ENCODE measurements around the gene SLC25A33. TPM values are rescaled to one million over a fixed set of nuclear protein-coding genes. Genes with fewer than 3 reads are reported as not detected.

The SLC25A33 gene
- total RNA-seq, 1 experiment from 2014 or later, result 11.8 TPM

DNA sequence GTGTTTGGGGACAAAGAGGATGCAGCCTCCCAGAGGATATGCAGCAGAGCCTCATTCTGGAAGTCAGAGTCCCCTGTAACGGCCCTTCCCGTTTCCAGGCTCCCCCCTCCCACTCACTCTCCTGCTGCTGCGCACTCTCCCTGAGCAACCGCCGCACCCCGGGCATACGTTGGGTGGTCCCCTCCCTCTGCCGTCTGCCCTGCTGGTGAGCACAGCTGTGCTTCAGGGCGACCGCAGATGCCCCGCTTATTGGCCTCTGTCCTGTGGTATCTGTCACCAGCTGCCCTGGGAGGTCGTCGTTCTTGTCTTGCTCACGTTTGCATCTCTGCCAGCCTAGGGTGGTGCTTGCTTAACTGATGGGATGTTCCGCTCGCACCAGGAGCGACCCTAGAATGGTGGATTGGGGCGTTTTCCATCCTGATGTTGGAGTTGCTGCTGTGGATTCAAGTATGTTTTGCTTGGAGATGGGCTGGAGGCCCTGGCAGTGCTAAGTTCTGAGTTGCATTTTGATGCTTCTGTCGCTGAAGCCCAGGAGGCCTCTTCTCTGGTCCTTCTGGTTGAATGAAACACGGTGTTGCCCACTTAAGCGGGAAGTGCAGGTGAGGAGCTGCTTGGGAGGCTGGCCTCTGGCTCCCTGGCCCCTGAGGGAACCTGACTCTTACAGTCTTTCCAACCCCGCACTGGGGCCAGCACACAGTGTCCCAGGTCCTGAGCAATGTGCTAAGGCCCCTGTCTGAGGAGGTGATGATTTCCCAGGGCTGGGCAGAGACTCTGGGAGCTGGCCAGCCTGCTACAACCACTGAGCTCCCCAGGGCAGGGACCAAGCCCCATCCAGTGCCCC, 52.6 kb downstream of the SLC25A33 start:
- H3K27me3 ChIP-seq (ENCODE audit: low read length), result no peaks in the 10 kb centered on the region
- peaks cover 37% of the 10 kb centered on the region for H4K20me1 ChIP-seq (ENCODE audit: low read length)
- POLR2A ChIA-PET (ENCODE audit: unreplicated experiment), result no interaction called here
- no peak overlapping the region for H3K4me2 ChIP-seq (ENCODE audit: low read length)
- peaks cover 6% of the 10 kb centered on the region; the same call in 1 of the 2 replicates for H3K4me1 ChIP-seq (ENCODE audit: insufficient read depth, low read length)
- BruUV-seq (replicated peaks), result no TSS peak
- no peak overlapping the region for H3K27ac ChIP-seq (ENCODE audit: low read length)
- CTCF ChIA-PET, result no interaction called here
- H2AFZ ChIP-seq (ENCODE audit: low read length), result no peak overlapping the region
- H3K4me3 ChIP-seq (ENCODE audit: low read length), result no peak overlapping the region
- H3K36me3 ChIP-seq (ENCODE audit: low read depth, low read length), result no peaks in the 10 kb centered on the region
- H3K9me2 ChIP-seq (replicated peaks; ENCODE audit: low read length), result no peaks in the 10 kb centered on the region
- DNase-seq (no peak), ATAC-seq (no peak)
- peaks cover 74% of the 10 kb centered on the region for H3K79me2 ChIP-seq (ENCODE audit: low read length)
- intact Hi-C loops (cut with micrococcal nuclease), result no loop called here
- H3K9ac ChIP-seq (ENCODE audit: low read length), result no peak overlapping the region
- TF ChIP-seq CTCF (conservative IDR thresholded peaks at IDR 0.05; ENCODE audit: low read depth, low read length) (no peak), EZH2phosphoT487 (IDR thresholded peaks at IDR 0.05; ENCODE audit: borderline replicate concordance, low read length) (no peak), EZH2 (IDR thresholded peaks at IDR 0.05; ENCODE audit: low read length, unreplicated experiment) (no peak)
- H3F3A ChIP-seq (ENCODE audit: low read length, unreplicated experiment), result no peaks in the 10 kb centered on the region
- no peaks in the 10 kb centered on the region for H3K9me3 ChIP-seq (ENCODE audit: low read length)

DNA sequence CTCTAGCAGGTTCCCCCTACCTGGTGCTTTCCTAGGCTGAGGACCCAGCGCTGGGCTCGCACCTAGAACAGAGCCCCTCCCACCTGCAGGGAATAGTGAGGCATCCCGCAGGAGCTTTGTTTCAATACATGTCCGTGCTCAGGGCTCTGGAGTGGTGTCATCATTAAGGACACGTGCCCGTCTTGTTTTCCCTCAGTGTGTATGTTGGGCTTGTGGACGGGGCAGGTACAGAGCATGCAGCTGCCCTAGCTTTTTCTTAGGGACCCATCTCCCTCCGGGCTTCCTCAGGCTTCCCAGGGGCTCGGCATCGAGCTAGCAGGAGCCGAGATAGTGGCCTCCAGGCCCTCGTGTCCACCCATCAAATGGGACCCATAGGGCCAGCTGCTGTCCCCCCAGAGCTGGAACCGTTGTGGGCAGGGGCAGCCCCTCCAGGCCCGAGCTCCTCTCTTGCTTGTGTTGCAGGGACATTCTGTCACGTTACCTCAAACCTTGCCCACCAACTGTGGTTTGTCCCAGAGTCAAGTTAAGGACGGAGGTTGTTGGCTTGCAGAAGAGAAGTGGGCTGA, 53.3 kb downstream of the SLC25A33 start:
- H3K27ac ChIP-seq (ENCODE audit: low read length), result no peak overlapping the region
- no peak overlapping the region for H2AFZ ChIP-seq (ENCODE audit: low read length)
- H3K79me2 ChIP-seq (ENCODE audit: low read length), result peaks cover 74% of the 10 kb centered on the region
- BruUV-seq (replicated peaks), result no TSS peak
- no peaks in the 10 kb centered on the region for H3K36me3 ChIP-seq (ENCODE audit: low read depth, low read length)
- no peaks in the 10 kb centered on the region for H3K9me2 ChIP-seq (replicated peaks; ENCODE audit: low read length)
- TF ChIP-seq CTCF (conservative IDR thresholded peaks at IDR 0.05; ENCODE audit: low read depth, low read length) (no peak), EZH2phosphoT487 (IDR thresholded peaks at IDR 0.05; ENCODE audit: borderline replicate concordance, low read length) (no peak), EZH2 (IDR thresholded peaks at IDR 0.05; ENCODE audit: low read length, unreplicated experiment) (no peak)
- ChIA-PET POLR2A (ENCODE audit: unreplicated experiment) (no interaction called here), CTCF (no interaction called here)
- H3K27me3 ChIP-seq (ENCODE audit: low read length), result no peaks in the 10 kb centered on the region
- no peaks in the 10 kb centered on the region for H3F3A ChIP-seq (ENCODE audit: low read length, unreplicated experiment)
- ATAC-seq (no peak), DNase-seq (no peak)
- peaks cover 37% of the 10 kb centered on the region for H4K20me1 ChIP-seq (ENCODE audit: low read length)
- H3K4me3 ChIP-seq (ENCODE audit: low read length), result no peak overlapping the region
- intact Hi-C loops (cut with micrococcal nuclease), result no loop called here
- H3K4me1 ChIP-seq (ENCODE audit: insufficient read depth, low read length), result peaks cover 6% of the 10 kb centered on the region; the same call in 1 of the 2 replicates
- no peak overlapping the region for H3K4me2 ChIP-seq (ENCODE audit: low read length)
- no peak overlapping the region for H3K9ac ChIP-seq (ENCODE audit: low read length)
- H3K9me3 ChIP-seq (ENCODE audit: low read length), result no peaks in the 10 kb centered on the region

DNA sequence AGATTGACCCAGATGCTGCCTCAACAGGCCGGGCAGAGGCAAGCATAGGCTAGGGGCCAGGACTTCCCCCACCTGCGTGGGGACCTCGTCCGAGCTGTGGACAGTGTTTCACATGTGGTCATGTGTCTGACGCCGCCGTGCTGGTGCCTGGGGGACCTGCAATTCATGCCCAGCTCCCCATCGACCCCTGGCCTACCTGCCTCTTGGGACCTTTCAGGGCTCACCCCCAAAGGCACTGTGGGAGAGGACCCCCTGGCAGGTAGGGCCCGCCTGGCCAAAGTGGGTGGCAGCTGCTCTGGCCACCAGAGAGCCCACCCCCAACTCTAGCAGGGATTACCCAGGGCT, 53.9 kb downstream of the SLC25A33 start:
- Histone ChIP-seq H3K79me2 (ENCODE audit: low read length) (peaks cover 74% of the 10 kb centered on the region), H3K36me3 (ENCODE audit: low read depth, low read length) (no peaks in the 10 kb centered on the region), H3K9me3 (ENCODE audit: low read length) (no peaks in the 10 kb centered on the region), H3K9me2 (replicated peaks; ENCODE audit: low read length) (no peaks in the 10 kb centered on the region), H3F3A (ENCODE audit: low read length, unreplicated experiment) (no peaks in the 10 kb centered on the region), H2AFZ (ENCODE audit: low read length) (no peak overlapping the region), H3K4me3 (ENCODE audit: low read length) (no peak overlapping the region), H3K27ac (ENCODE audit: low read length) (no peak overlapping the region), H3K27me3 (ENCODE audit: low read length) (no peaks in the 10 kb centered on the region), H3K9ac (ENCODE audit: low read length) (no peak overlapping the region), H4K20me1 (ENCODE audit: low read length) (peaks cover 37% of the 10 kb centered on the region), H3K4me1 (ENCODE audit: insufficient read depth, low read length) (peaks cover 6% of the 10 kb centered on the region; the same call in 1 of the 2 replicates), H3K4me2 (ENCODE audit: low read length) (no peak overlapping the region)
- POLR2A ChIA-PET (ENCODE audit: unreplicated experiment), result no interaction called here
- DNase-seq, result no peak
- ATAC-seq, result no peak
- CTCF ChIA-PET, result no interaction called here
- intact Hi-C loops (cut with micrococcal nuclease), result no loop called here
- TF ChIP-seq EZH2 (IDR thresholded peaks at IDR 0.05; ENCODE audit: low read length, unreplicated experiment) (no peak), CTCF (conservative IDR thresholded peaks at IDR 0.05; ENCODE audit: low read depth, low read length) (no peak), EZH2phosphoT487 (IDR thresholded peaks at IDR 0.05; ENCODE audit: borderline replicate concordance, low read length) (no peak)
- BruUV-seq (replicated peaks), result no TSS peak

Data from PC-3 (cell line).